ENCODE data around the gene OR5B21.

DNA sequence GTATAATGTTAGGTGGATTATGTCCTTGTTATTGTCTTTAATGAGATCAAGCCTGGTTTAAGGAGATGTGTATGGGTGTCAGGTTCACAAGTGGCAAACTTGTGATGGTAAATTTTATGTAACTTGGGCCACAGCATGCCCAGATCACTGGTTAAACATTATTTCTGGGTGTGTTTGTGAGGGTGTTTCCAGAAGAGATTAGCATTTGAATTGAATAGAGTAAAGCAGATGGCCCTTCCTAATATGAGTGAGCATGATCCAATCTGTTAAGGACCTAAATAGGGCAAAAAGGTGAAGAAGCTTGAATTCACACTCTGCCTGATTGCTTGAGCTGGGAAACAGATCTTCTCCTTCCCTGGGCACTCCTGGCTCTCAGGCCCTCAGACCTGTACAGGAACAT is 20.7 kb downstream of the OR5B21 start:
- TF ChIP-seq SREBF2 (IDR thresholded peaks at IDR 0.05), result no peak
- TF ChIP-seq, protein P1, sequence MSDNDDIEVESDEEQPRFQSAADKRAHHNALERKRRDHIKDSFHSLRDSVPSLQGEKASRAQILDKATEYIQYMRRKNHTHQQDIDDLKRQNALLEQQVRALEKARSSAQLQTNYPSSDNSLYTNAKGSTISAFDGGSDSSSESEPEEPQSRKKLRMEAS (IDR thresholded peaks at IDR 0.05), result no peak
- TF ChIP-seq HDAC2 (IDR thresholded peaks at IDR 0.05), result no peak
- no peak for TF ChIP-seq POLR2A (IDR thresholded peaks at IDR 0.05; ENCODE audit: low read length)
- TF ChIP-seq ZSCAN20 (CRISPR knock-in tag; IDR thresholded peaks at IDR 0.05), result no peak
- TF ChIP-seq, protein P2, sequence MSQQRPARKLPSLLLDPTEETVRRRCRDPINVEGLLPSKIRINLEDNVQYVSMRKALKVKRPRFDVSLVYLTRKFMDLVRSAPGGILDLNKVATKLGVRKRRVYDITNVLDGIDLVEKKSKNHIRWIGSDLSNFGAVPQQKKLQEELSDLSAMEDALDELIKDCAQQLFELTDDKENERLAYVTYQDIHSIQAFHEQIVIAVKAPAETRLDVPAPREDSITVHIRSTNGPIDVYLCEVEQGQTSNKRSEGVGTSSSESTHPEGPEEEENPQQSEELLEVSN (IDR thresholded peaks at IDR 0.05; ENCODE audit: borderline replicate concordance, low read depth), result no peak
- TF ChIP-seq MAZ (IDR thresholded peaks at IDR 0.05; ENCODE audit: borderline replicate concordance, low read depth, low read length), result no peak
- no peak for TF ChIP-seq EP300 (IDR thresholded peaks at IDR 0.05)
- TF ChIP-seq USF2 (IDR thresholded peaks at IDR 0.05), result no peak
- TF ChIP-seq, protein P3, sequence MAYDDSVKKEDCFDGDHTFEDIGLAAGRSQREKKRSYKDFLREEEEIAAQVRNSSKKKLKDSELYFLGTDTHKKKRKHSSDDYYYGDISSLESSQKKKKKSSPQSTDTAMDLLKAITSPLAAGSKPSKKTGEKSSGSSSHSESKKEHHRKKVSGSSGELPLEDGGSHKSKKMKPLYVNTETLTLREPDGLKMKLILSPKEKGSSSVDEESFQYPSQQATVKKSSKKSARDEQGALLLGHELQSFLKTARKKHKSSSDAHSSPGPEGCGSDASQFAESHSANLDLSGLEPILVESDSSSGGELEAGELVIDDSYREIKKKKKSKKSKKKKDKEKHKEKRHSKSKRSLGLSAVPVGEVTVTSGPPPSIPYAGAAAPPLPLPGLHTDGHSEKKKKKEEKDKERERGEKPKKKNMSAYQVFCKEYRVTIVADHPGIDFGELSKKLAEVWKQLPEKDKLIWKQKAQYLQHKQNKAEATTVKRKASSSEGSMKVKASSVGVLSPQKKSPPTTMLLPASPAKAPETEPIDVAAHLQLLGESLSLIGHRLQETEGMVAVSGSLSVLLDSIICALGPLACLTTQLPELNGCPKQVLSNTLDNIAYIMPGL (CRISPR knock-in tag; IDR thresholded peaks at IDR 0.05; ENCODE audit: borderline replicate concordance), result no peak
